ENCODE results near the gene TLDC2.

Gene TLDC2

DNA sequence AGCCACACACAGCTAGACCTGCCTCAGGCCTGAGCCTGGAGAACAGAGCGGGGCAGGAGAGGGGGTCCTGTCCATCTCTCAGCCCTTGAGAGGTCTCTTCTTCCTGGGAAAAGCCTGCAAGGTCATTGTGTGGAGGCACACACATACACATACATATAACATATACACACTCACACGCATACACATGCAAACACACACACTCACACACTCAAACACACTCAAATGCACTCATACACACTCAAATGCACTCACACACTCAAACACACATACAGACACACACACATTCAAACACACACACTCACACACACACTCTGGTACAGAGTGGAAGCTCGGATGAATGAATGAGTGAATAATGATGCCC, 515 bp downstream of the TLDC2 start:
- TF ChIP-seq, protein P1, sequence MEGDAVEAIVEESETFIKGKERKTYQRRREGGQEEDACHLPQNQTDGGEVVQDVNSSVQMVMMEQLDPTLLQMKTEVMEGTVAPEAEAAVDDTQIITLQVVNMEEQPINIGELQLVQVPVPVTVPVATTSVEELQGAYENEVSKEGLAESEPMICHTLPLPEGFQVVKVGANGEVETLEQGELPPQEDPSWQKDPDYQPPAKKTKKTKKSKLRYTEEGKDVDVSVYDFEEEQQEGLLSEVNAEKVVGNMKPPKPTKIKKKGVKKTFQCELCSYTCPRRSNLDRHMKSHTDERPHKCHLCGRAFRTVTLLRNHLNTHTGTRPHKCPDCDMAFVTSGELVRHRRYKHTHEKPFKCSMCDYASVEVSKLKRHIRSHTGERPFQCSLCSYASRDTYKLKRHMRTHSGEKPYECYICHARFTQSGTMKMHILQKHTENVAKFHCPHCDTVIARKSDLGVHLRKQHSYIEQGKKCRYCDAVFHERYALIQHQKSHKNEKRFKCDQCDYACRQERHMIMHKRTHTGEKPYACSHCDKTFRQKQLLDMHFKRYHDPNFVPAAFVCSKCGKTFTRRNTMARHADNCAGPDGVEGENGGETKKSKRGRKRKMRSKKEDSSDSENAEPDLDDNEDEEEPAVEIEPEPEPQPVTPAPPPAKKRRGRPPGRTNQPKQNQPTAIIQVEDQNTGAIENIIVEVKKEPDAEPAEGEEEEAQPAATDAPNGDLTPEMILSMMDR (IDR thresholded peaks at IDR 0.05; ENCODE audit: low read depth, low read length) = no peak
- no peak overlapping the region for H3K4me3 ChIP-seq (ENCODE audit: low read depth, low read length)

DNA sequence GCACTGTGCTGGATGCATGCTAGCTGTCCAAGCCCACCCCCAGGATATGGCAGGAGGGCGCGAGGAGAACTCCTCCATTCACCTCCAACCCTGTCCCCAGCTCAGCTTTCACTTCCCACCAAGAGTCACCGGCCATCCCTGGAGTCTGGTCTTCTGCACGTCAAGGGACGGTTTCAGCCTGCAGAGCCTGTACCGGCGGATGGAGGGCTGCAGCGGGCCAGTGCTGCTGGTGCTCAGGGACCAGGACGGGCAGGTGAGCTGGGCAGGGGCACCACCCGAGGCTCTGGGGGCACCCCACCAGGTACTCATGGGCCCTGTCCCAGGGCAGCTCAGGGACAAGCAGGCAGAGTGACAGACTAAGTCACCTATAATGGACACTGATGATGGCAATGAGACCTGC, 3.0 kb downstream of the TLDC2 start:
- TF ChIP-seq, protein P1 (IDR thresholded peaks at IDR 0.05; ENCODE audit: low read depth, low read length) = no peak
- no peak overlapping the region for H3K4me3 ChIP-seq (ENCODE audit: low read depth, low read length)

DNA sequence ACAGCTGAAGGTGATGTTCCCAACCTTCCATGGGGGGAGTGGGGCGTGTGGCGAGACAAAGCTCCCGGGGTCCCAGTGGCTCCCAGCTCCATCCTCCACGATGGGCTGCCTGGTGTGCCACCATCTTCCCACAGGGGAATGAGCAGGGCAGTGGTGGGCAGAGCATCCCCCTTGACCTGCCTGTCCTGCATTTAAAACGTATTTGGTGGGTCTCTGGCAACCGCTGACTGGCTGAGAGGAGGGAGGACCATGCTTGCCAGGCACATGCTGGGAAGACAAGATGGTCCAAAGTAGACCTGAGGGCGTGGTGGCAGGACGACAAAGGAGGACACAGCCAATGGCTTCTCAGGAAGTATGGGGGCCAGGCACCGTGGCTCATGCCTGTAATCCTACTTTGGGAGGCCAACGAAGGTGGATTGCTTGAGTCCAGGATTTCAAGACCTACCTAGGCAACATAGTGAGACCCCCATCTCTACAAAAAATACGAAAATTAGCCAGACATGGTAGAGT, 4.9 kb downstream of the TLDC2 start:
- no peak overlapping the region for H3K4me3 ChIP-seq (ENCODE audit: low read depth, low read length)
- TF ChIP-seq, protein P1 (IDR thresholded peaks at IDR 0.05; ENCODE audit: low read depth, low read length) = no peak

DNA sequence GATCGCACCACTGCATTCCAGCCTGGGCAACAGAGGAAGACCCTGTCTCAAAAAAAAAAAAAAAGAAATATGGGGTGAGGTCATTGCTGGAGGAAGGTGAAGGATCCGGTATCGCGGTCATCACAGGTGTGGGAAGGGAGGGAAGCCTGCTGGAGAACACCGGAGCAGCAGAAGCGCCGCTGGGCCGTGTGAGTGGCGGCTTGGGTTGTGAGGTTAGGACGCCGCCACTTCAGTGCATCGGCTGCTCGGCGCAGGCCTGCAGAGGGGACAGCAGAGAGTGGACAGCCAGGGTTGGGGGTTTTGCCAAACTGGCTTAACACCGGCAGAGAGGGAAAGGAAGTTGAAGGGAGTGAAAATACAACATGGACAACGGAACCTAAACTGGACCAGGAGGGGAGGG, 5.4 kb downstream of the TLDC2 start:
- TF ChIP-seq, protein P1 (IDR thresholded peaks at IDR 0.05; ENCODE audit: low read depth, low read length) = no peak

DNA sequence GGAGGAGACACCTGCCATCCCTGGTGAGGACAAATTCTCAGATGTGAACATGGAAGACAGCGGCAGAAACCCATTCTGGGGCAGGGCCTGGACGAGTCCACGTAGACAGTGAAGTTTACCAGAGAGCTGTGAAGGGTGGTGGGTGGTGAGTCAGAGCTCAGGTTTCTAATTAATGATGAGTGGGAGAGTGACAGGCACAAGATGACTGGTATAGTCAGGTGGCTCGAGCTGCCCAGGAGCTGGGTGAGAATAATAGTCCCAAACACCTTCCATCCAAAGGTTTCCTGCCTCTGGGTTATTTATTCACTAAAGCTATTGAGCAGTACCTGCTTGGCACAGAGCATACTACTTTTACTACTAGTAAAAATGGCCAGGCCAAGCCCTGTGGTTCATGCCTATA, 6.0 kb downstream of the TLDC2 start:
- H3K4me3 ChIP-seq (ENCODE audit: low read depth, low read length) = no peak overlapping the region
- TF ChIP-seq, protein P1 (IDR thresholded peaks at IDR 0.05; ENCODE audit: low read depth, low read length) = no peak

More for the DNA sequence above, 5.4 kb downstream of the TLDC2 start:
- no peak overlapping the region for H3K4me3 ChIP-seq (ENCODE audit: low read depth, low read length)

DNA sequence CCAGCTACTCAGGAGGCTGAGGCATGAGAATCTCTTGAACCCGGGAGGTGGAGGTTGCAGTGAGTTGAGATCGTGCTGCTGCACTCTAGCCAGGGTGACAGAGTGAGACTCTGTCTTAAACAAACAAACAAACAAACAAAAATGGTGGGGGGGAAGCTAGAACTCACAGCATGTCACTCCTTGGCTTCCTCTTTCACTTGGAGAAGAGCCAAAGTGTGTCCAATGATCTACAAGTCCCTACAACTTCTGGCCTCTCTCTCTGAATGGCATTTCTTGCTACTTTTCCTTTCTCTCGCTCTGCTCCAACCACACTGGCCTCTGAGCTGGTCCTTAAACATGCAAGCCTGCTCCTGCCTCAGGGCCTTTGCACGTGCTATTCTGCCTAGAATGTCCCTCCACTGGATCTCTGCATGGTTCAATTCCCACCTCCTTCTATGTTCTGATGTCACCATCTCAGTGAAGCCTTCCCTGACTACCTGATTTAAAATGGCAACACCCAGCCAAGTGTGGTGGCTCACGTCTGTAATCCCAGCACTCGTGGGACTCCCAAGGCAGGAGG, 8.1 kb downstream of the TLDC2 start:
- TF ChIP-seq, protein P1 (IDR thresholded peaks at IDR 0.05; ENCODE audit: low read depth, low read length) = no peak
- H3K4me3 ChIP-seq (ENCODE audit: low read depth, low read length) = no peak overlapping the region

DNA sequence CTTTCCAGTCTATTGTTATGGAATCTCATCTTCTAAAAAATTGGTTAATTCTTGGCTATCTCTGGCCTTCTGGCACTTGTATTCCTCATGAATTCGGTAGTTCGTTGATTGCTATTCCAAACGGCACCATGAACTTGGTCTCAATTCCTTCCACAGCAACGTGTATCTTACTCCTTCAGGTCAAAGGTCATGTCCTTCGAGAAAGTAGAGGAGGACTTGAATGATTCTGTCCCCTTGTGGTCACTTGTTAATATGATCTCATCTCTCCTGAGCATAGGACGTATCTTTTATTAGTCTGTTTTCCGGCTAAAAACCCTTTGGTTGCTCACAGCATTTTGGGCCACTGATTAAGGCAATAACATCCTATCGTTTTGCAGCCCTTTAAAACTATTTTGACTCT, 9.4 kb downstream of the TLDC2 start:
- TF ChIP-seq, protein P1 (IDR thresholded peaks at IDR 0.05; ENCODE audit: low read depth, low read length) = no peak
- H3K4me3 ChIP-seq (ENCODE audit: low read depth, low read length) = no peak overlapping the region
